A549 (cell line): ENCODE data around the gene FAAP100. TPM values are rescaled to one million over a fixed set of nuclear protein-coding genes. Genes with fewer than 3 reads are reported as not detected.

Experiments used
- ATAC-seq, 2 experiments: fragments of 200-7000 bp in 1 of 2; fragments of >200 bp in 1 of 2; cut with Nextera tagmentation in 1 of 2; cut with Tn5 transposase in 1 of 2; 3 replicates each; pipeline versions ENCODE4 v1.8.0 to v1.9.1; 2018 to 2020; ENCODE audit warnings: mild to moderate bottlenecking in 1 of 2, moderate library complexity in 1 of 2
- CTCF ChIA-PET: fragments of 300-600 bp; sonication (Branson Sonifier 250); formaldehyde crosslinking; extraction: SDS; loops from one replicate; lab custom pipeline; 2021; ENCODE audit warnings: antibody characterized with exemption, inconsistent platforms; lab: Yijun Ruan, JAX
- POLR2A ChIA-PET: fragments of 350-600 bp; formaldehyde crosslinking; extraction: SDS; loops from one replicate; lab custom pipeline; 2021; ENCODE audit warnings: antibody characterized with exemption, inconsistent platforms; lab: Yijun Ruan, JAX
- DNase-seq, 2 experiments: peaks; one replicate each; pipeline versions ENCODE4 v3.0.0 to v3.0.0-alpha.2; 2011 to 2016; ENCODE audit warnings: low read depth in 1 of 2, low spot score in 1 of 2
- FAIRE-seq: peaks from 2 replicates; lab custom pipeline; 2011; peaks lifted over from hg19 to GRCh38; lab: Jason Lieb, UNC
- H3K27ac ChIP-seq, 2 experiments: fragments of >200 bp; sonication (Bioruptor Twin); formaldehyde crosslinking; 3 replicates each; pipeline ENCODE4 v1.5.1; 2016 to 2017
- H3K4me1 ChIP-seq: fragments of >200 bp; sonication (Bioruptor Twin); formaldehyde crosslinking; 3 replicates; pipeline ENCODE4 v1.6.1; 2016
- H3K4me2 ChIP-seq: fragments of >200 bp; sonication (Bioruptor Twin); formaldehyde crosslinking; 3 replicates; pipeline ENCODE4 v1.6.1; 2016
- H3K4me3 ChIP-seq: fragments of >200 bp; sonication (Bioruptor Twin); formaldehyde crosslinking; 3 replicates; pipeline ENCODE4 v1.5.1; 2016
- H3K9me3 ChIP-seq: fragments of >200 bp; sonication (Bioruptor Twin); formaldehyde crosslinking; 3 replicates; pipeline ENCODE4 v1.6.1; 2016
- CBX2 ChIP-seq: fragments of 200-600 bp; sonication (generic); IDR thresholded peaks from 2 replicates; pipeline ENCODE4 v1.6.1; 2016; ENCODE audit warnings: low read depth, mild to moderate bottlenecking, borderline replicate concordance
- CEBPB ChIP-seq, 2 experiments: fragments of >200 bp in 1 of 2; sonication (Bioruptor Twin) in 1 of 2; formaldehyde crosslinking in 1 of 2; IDR thresholded peaks; 2 replicates each; pipeline ENCODE4 v1.6.1; 2012 to 2016
- CHD4 ChIP-seq: fragments of 200-600 bp; sonication (generic); IDR thresholded peaks from 2 replicates; pipeline ENCODE4 v1.6.1; 2016; ENCODE audit warnings: antibody characterized with exemption, mild to moderate bottlenecking, borderline replicate concordance
- EHF ChIP-seq: fragments of 250-450 bp; sonication (Bioruptor Pico); IDR thresholded peaks from 2 replicates; pipeline ENCODE4 v1.5.0; 2020; ENCODE audit warnings: mild to moderate bottlenecking
- FOSB ChIP-seq: fragments of 250-450 bp; sonication (Bioruptor Pico); IDR thresholded peaks from 2 replicates; pipeline ENCODE4 v1.5.0; 2020; ENCODE audit warnings: mild to moderate bottlenecking, moderate library complexity
- FOXS1 ChIP-seq: fragments of 250-450 bp; sonication (Bioruptor Pico); IDR thresholded peaks from 2 replicates; pipeline ENCODE4 v1.5.0; 2020; ENCODE audit warnings: mild to moderate bottlenecking, moderate library complexity
- HEYL ChIP-seq: fragments of 250-450 bp; sonication (Bioruptor Pico); IDR thresholded peaks from 2 replicates; pipeline ENCODE4 v1.8.0; 2021; ENCODE audit warnings: mild to moderate bottlenecking, moderate library complexity
- HOXA7 ChIP-seq: fragments of 250-450 bp; sonication (Bioruptor Pico); IDR thresholded peaks from 2 replicates; pipeline ENCODE4 v1.5.0; 2020; ENCODE audit warnings: mild to moderate bottlenecking, moderate library complexity
- HOXB13 ChIP-seq: fragments of 250-450 bp; sonication (Bioruptor Pico); IDR thresholded peaks from 2 replicates; pipeline ENCODE4 v1.5.0; 2020; ENCODE audit warnings: low read depth, mild to moderate bottlenecking, moderate library complexity
- HOXB5 ChIP-seq: fragments of 250-450 bp; sonication (Bioruptor Pico); IDR thresholded peaks from 2 replicates; pipeline ENCODE4 v1.5.0; 2020; ENCODE audit warnings: mild to moderate bottlenecking, moderate library complexity
- JUNB ChIP-seq: fragments of >200 bp; sonication (Bioruptor Twin); formaldehyde crosslinking; IDR thresholded peaks from 2 replicates; pipeline ENCODE4 v1.6.1; 2016
- KDM1A ChIP-seq: fragments of 200-600 bp; sonication (generic); IDR thresholded peaks from 2 replicates; pipeline ENCODE4 v1.6.1; 2016; ENCODE audit warnings: low read depth, mild to moderate bottlenecking
- NPAS2 ChIP-seq: fragments of 250-450 bp; sonication (Bioruptor Pico); IDR thresholded peaks from 2 replicates; pipeline ENCODE4 v1.8.0; 2022; ENCODE audit warnings: mild to moderate bottlenecking, moderate library complexity, borderline replicate concordance
- POLR2AphosphoS2 ChIP-seq: conservative IDR thresholded peaks from 2 replicates; pipeline ENCODE4 v1.6.1; 2012; ENCODE audit warnings: low read length, improper control_type of control experiment, inconsistent platforms
- RARB ChIP-seq: fragments of 250-450 bp; sonication (Bioruptor Pico); IDR thresholded peaks from 2 replicates; pipeline ENCODE4 v1.8.0; 2021; ENCODE audit warnings: mild to moderate bottlenecking, moderate library complexity
- RFX5 ChIP-seq: fragments of 450-650 bp; IDR thresholded peaks from 2 replicates; pipeline ENCODE4 v1.7.1; 2014; ENCODE audit warnings: antibody characterized with exemption, mild to moderate bottlenecking, moderate library complexity
- RNF2 ChIP-seq: fragments of 200-600 bp; sonication (generic); IDR thresholded peaks from 2 replicates; pipeline ENCODE4 v1.6.1; 2016; ENCODE audit warnings: low read depth, mild to moderate bottlenecking, antibody characterized with exemption, moderate library complexity, borderline replicate concordance
- TFCP2L1 ChIP-seq: fragments of 250-450 bp; sonication (Bioruptor Pico); IDR thresholded peaks from 2 replicates; pipeline ENCODE4 v1.5.0; 2021; ENCODE audit warnings: mild to moderate bottlenecking
- TP53 ChIP-seq: fragments of 250-450 bp; sonication (Bioruptor Pico); IDR thresholded peaks from 2 replicates; pipeline ENCODE4 v1.5.0; 2021; ENCODE audit warnings: mild to moderate bottlenecking, moderate library complexity
- ZC3H11A ChIP-seq: fragments of 450-650 bp; IDR thresholded peaks from 2 replicates; pipeline ENCODE4 v1.6.1; 2014; ENCODE audit warnings: antibody characterized with exemption, mild to moderate bottlenecking
- ZFP36 ChIP-seq: fragments of 450-650 bp; IDR thresholded peaks from 2 replicates; pipeline ENCODE4 v1.6.1; 2014; ENCODE audit warnings: borderline replicate concordance; ENCODE audit not compliant: partially characterized antibody
- ZNF302 ChIP-seq: fragments of 250-450 bp; sonication (Bioruptor Pico); IDR thresholded peaks from 2 replicates; pipeline ENCODE4 v1.9.0; 2021; ENCODE audit warnings: inconsistent platforms, mild to moderate bottlenecking, moderate library complexity
- WGBS: methylation state at CpG from one replicate; pipeline ENCODE4 v1.1.6; 2017; ENCODE audit errors: missing lambda C conversion rate; 5-methylcytosine and 5-hydroxymethylcytosine counted together
- polyA plus RNA-seq, 4 experiments: library from polyadenylated mRNA; depleted of rRNA in 3 of 4; stranded (reverse); fragments of >200 nt; fragmentation: RNase III in 1 of 4; extraction: RNeasy Plus Mini Kit Qiagen cat#74134 plus additional on column Dnase treatment in 1 of 4; gene quantifications; 2 replicates in 3 of 4; 3 replicates in 1 of 4; pipeline ENCODE4 v1.2.3, GENCODE V29; 2011 to 2017
- TF ChIP-seq, protein P1 (sequence below): IDR thresholded peaks from 2 replicates; pipeline ENCODE4 v1.6.1; 2012
- TF ChIP-seq, protein P2 (sequence below): fragments of 200-600 bp; sonication (generic); IDR thresholded peaks from 2 replicates; pipeline ENCODE4 v1.6.1; 2016; ENCODE audit warnings: antibody characterized with exemption, mild to moderate bottlenecking, moderate library complexity
- TF ChIP-seq, protein P3 (sequence below): fragments of >200 bp; sonication (Bioruptor Twin); formaldehyde crosslinking; IDR thresholded peaks from 3 replicates; pipeline ENCODE4 v1.6.1; 2016
- TF ChIP-seq, protein P4 (sequence below): IDR thresholded peaks from 2 replicates; pipeline ENCODE4 v1.6.1; 2012; ENCODE audit warnings: low read depth, borderline replicate concordance
- TF ChIP-seq, protein P5 (sequence below): IDR thresholded peaks from 2 replicates; pipeline ENCODE4 v1.6.1; 2012

Gene FAAP100
- polyA plus RNA-seq, 2 of the 4 experiments (the other 2 are of a cell fraction), result 5.4 to 16.8 TPM

DNA sequence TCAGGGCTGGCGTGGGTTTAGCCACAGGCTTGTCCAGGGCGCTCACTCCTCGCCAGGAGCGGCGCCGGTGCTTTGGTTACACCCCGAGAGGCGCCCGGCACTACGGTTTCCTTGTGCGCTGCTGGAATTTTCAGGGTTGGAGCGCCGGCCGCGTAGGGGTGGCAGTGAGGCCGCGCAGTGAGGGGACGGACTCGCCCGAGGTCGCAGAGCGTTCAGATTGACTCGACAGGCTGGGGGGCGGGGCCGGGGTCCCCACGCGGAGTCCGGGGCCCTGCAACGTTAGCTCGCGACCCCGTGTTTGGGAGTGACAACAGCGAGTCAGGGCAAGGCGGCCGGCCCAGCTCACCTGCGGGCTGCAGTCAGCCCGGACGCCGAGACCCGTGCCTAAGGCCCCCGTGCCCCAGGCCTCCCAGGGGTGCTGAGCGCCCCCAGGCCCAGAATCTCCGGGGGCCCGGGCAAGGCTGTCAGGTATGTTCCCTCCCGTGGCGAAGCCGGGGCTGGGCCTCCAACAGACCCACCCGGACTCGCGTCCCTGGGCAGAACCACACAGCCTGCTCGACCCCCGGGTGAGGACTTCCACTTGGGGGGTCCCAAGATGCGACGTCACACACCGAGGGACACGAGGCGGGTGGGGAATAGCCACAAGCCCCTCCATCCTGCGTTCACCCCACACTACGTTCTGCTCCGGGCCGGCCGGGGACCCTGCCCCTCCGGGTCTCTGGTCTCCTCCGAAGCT, 38.2 kb downstream of the FAAP100 start (continued):
- TF ChIP-seq, protein P1, sequence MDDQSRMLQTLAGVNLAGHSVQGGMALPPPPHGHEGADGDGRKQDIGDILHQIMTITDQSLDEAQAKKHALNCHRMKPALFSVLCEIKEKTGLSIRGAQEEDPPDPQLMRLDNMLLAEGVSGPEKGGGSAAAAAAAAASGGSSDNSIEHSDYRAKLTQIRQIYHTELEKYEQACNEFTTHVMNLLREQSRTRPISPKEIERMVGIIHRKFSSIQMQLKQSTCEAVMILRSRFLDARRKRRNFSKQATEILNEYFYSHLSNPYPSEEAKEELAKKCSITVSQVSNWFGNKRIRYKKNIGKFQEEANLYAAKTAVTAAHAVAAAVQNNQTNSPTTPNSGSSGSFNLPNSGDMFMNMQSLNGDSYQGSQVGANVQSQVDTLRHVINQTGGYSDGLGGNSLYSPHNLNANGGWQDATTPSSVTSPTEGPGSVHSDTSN, result no peak
- TF ChIP-seq ZC3H11A (no peak), HOXB5 (CRISPR knock-in tag) (peak; percentile 3; the same call in 1 of the 2 replicates), RFX5 (no peak), KDM1A (no peak)

DNA sequence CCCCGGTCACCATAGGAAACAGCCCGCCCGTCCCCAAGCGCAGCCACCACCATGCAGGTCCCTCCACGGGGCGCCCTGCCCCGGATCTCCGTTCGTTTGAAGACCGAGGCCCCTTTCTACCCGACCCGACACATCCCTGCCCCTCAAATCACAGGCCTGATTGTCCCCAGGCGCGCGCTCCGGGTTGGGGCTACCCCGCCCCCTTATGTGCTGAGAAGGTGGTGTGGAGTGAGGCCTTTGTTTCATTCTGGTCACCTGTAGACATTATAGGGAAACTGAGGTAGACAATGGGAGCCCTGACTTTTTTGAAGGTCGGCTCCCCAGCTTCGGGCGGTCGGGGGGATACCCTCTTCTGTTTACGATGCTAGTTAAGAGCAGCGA, 38.8 kb downstream of the FAAP100 start:
- peak; percentile 76 to 89 for DNase-seq
- ATAC-seq, result peak; percentile 25 to 37
- CTCF ChIA-PET, result interaction anchor here (0.7 to 4.7 kb wide), 5 partner anchors 13 to 117 kb away, joined by 3 to 30 read pairs (median 4); no protein-coding TSS in a partner anchor
- POLR2A ChIA-PET, result interaction anchor here (0.6 to 1.9 kb wide), 7 partner anchors 13 to 121 kb away, joined by 3 to 8 read pairs (median 5); partner anchors contain the start of gene BAHCC1
- peak overlapping the region; percentile 87 for H3K4me2 ChIP-seq
- peak overlapping the region; percentile 99 for H3K27ac ChIP-seq
- 2% methylated on average over 22 of the region's 23 CpGs for WGBS
- H3K4me3 ChIP-seq, result peak overlapping the region; percentile 83
- peaks cover 35% of the 10 kb centered on the region for H3K4me1 ChIP-seq
- H3K9me3 ChIP-seq, result no peaks in the 10 kb centered on the region
- FAIRE-seq, result no peak
- TF ChIP-seq, protein P2, sequence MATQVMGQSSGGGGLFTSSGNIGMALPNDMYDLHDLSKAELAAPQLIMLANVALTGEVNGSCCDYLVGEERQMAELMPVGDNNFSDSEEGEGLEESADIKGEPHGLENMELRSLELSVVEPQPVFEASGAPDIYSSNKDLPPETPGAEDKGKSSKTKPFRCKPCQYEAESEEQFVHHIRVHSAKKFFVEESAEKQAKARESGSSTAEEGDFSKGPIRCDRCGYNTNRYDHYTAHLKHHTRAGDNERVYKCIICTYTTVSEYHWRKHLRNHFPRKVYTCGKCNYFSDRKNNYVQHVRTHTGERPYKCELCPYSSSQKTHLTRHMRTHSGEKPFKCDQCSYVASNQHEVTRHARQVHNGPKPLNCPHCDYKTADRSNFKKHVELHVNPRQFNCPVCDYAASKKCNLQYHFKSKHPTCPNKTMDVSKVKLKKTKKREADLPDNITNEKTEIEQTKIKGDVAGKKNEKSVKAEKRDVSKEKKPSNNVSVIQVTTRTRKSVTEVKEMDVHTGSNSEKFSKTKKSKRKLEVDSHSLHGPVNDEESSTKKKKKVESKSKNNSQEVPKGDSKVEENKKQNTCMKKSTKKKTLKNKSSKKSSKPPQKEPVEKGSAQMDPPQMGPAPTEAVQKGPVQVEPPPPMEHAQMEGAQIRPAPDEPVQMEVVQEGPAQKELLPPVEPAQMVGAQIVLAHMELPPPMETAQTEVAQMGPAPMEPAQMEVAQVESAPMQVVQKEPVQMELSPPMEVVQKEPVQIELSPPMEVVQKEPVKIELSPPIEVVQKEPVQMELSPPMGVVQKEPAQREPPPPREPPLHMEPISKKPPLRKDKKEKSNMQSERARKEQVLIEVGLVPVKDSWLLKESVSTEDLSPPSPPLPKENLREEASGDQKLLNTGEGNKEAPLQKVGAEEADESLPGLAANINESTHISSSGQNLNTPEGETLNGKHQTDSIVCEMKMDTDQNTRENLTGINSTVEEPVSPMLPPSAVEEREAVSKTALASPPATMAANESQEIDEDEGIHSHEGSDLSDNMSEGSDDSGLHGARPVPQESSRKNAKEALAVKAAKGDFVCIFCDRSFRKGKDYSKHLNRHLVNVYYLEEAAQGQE, result no peak
- TF ChIP-seq NPAS2 (CRISPR knock-in tag) (peak; percentile 67; the same call in 1 of the 2 replicates), HOXA7 (no peak; the same call in 1 of the 2 replicates), HEYL (CRISPR knock-in tag) (0 out of 2 replicates have a peak, but pooled peaks have one; percentile 72), CBX2 (no peak), POLR2AphosphoS2 (no peak), EHF (peak; percentile 82; the same call in 1 of the 2 replicates), TP53 (CRISPR knock-in tag) (0 out of 2 replicates have a peak, but pooled peaks have one; percentile 30), JUNB (no peak), RARB (CRISPR knock-in tag) (peak; percentile 25; the same call in 1 of the 2 replicates), HOXB13 (CRISPR knock-in tag) (peak; percentile 83), ZFP36 (no peak), TFCP2L1 (CRISPR knock-in tag) (0 out of 2 replicates have a peak, but pooled peaks have one; percentile 5), RNF2 (peak; percentile 78; the same call in 1 of the 2 replicates), ZNF302 (CRISPR knock-in tag) (peak; percentile 75), FOSB (CRISPR knock-in tag) (peak; percentile 77; the same call in 1 of the 2 replicates), CHD4 (peak; percentile 39; the same call in 1 of the 2 replicates), FOXS1 (CRISPR knock-in tag) (no peak; the same call in 1 of the 2 replicates), ZC3H11A (0 out of 2 replicates have a peak, but pooled peaks have one; percentile 5), CEBPB (IDR thresholded peaks at IDR 0.05) (no peak)
- TF ChIP-seq, protein P3, sequence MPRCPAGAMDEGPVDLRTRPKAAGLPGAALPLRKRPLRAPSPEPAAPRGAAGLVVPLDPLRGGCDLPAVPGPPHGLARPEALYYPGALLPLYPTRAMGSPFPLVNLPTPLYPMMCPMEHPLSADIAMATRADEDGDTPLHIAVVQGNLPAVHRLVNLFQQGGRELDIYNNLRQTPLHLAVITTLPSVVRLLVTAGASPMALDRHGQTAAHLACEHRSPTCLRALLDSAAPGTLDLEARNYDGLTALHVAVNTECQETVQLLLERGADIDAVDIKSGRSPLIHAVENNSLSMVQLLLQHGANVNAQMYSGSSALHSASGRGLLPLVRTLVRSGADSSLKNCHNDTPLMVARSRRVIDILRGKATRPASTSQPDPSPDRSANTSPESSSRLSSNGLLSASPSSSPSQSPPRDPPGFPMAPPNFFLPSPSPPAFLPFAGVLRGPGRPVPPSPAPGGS, result no peak
- TF ChIP-seq, protein P1, result no peak
- TF ChIP-seq, protein P4, sequence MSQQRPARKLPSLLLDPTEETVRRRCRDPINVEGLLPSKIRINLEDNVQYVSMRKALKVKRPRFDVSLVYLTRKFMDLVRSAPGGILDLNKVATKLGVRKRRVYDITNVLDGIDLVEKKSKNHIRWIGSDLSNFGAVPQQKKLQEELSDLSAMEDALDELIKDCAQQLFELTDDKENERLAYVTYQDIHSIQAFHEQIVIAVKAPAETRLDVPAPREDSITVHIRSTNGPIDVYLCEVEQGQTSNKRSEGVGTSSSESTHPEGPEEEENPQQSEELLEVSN, result 0 out of 2 replicates have a peak, but pooled peaks have one; percentile 16
- TF ChIP-seq, protein P5, sequence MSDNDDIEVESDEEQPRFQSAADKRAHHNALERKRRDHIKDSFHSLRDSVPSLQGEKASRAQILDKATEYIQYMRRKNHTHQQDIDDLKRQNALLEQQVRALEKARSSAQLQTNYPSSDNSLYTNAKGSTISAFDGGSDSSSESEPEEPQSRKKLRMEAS, result 0 out of 2 replicates have a peak, but pooled peaks have one; percentile 27
